K562 (cell line): ENCODE results near the gene RHOF. TPM values are rescaled to one million over a fixed set of nuclear protein-coding genes. Genes with fewer than 3 reads are reported as not detected.
A peak's percentile ranks its signal among the peaks of the same experiment; 100 is the strongest.

Source experiments
- ATAC-seq: fragments of 200-7000 bp; cut with Tn5 transposase; 3 replicates; pipeline ENCODE4 v1.9.1; 2020; ENCODE audit warnings: moderate library complexity
- BruUV-seq: library from RNA; stranded (reverse); fragments of 400-500 nt; replicated peaks from 2 replicates; lab custom pipeline; 2021; lab: Mats Ljungman, UMichigan
- CTCF ChIA-PET: fragments of 300-600 bp; formaldehyde crosslinking; extraction: SDS; loops from one replicate; lab custom pipeline; 2021; ENCODE audit warnings: low intra/inter-chr PET ratio; lab: Yijun Ruan, JAX
- POLR2A ChIA-PET: fragments of 300-600, 350-650 bp; sonication (Branson Sonifier 250); formaldehyde crosslinking; extraction: SDS; loops from one replicate; lab custom pipeline; 2021; ENCODE audit warnings: antibody characterized with exemption, inconsistent platforms; lab: Yijun Ruan, JAX
- DNase-seq, 4 experiments: peaks; one replicate each; pipeline versions ENCODE4 v3.0.0 to v3.0.0-alpha.2; 2011 to 2018; ENCODE audit warnings: low spot score in 3 of 4, mixed read lengths in 3 of 4; ENCODE audit errors: extremely low read depth in 1 of 4
- FAIRE-seq: peaks from 2 replicates; lab custom pipeline; 2011; peaks lifted over from hg19 to GRCh38; lab: Jason Lieb, UNC
- H2AFZ ChIP-seq: 2 replicates; pipeline ENCODE4 v1.6.0; 2011; ENCODE audit warnings: low read depth, low read length, control low read depth, inconsistent platforms
- H3K27ac ChIP-seq: fragments of 200-600 bp; 3 replicates; pipeline ENCODE4 v1.8.0; 2011; ENCODE audit warnings: low read depth, mild to moderate bottlenecking, control low read depth, inconsistent platforms, low read length, moderate library complexity, mixed read lengths; ENCODE audit errors: extremely low read depth
- H3K27me3 ChIP-seq, 2 experiments: fragments of 300-600 bp in 1 of 2; 2 replicates in 1 of 2; 3 replicates in 1 of 2; pipeline versions ENCODE4 v1.6.0 to v1.8.0; 2011; ENCODE audit warnings: inconsistent platforms in 2 of 2, low read length in 2 of 2, mild to moderate bottlenecking in 1 of 2, mixed read lengths in 1 of 2, moderate library complexity in 1 of 2; ENCODE audit not compliant: control insufficient read depth in 2 of 2, insufficient read depth in 2 of 2
- H3K36me3 ChIP-seq: fragments of 300-600 bp; 3 replicates; pipeline ENCODE4 v1.8.0; 2011; ENCODE audit warnings: mild to moderate bottlenecking, low read length, inconsistent platforms; ENCODE audit not compliant: control insufficient read depth, insufficient read depth
- H3K4me1 ChIP-seq, 2 experiments: fragments of 200-600 bp in 1 of 2; replicated peaks in 1 of 2; 2 replicates in 1 of 2; 3 replicates in 1 of 2; pipeline versions ENCODE4 v1.5.1 to v1.8.0; 2011; ENCODE audit warnings: inconsistent platforms in 2 of 2, low read length in 2 of 2, mild to moderate bottlenecking in 1 of 2, mixed read lengths in 1 of 2, moderate library complexity in 1 of 2; ENCODE audit not compliant: control insufficient read depth in 2 of 2, insufficient read depth in 2 of 2
- H3K4me2 ChIP-seq: 2 replicates; pipeline ENCODE4 v1.6.1; 2011; ENCODE audit warnings: low read length, control low read depth, inconsistent platforms, mixed read lengths; ENCODE audit not compliant: insufficient read depth
- H3K4me3 ChIP-seq: fragments of 200-600 bp; sonication (generic), shearing (Covaris generic); 2 replicates; pipeline ENCODE4 v1.5.1; 2016; ENCODE audit warnings: control low read depth, inconsistent platforms
- H3K79me2 ChIP-seq: fragments of 200-600 bp; 3 replicates; pipeline ENCODE4 v1.8.0; 2011; ENCODE audit warnings: low read length, inconsistent platforms; ENCODE audit not compliant: control insufficient read depth, insufficient read depth
- H3K9ac ChIP-seq, 2 experiments: 2 replicates each; pipeline versions ENCODE4 v1.6.0 to v1.6.1; 2011; ENCODE audit warnings: low read depth in 2 of 2, low read length in 2 of 2, control low read depth in 1 of 2, inconsistent platforms in 1 of 2, mild to moderate bottlenecking in 1 of 2, mixed read lengths in 1 of 2; ENCODE audit not compliant: insufficient read depth in 1 of 2
- H3K9me1 ChIP-seq: one replicate; pipeline ENCODE4 v1.6.0; 2011; ENCODE audit warnings: inconsistent platforms, mild to moderate bottlenecking, low read length, moderate library complexity; ENCODE audit not compliant: control insufficient read depth, insufficient read depth
- H3K9me3 ChIP-seq: replicated peaks from 2 replicates; pipeline ENCODE4 v1.5.1; 2011; ENCODE audit warnings: low read depth, low read length, inconsistent platforms; ENCODE audit not compliant: control insufficient read depth, insufficient read depth
- H4K20me1 ChIP-seq: replicated peaks from 2 replicates; pipeline ENCODE4 v1.6.1; 2011; ENCODE audit warnings: low read length, inconsistent platforms, mixed read lengths; ENCODE audit not compliant: control insufficient read depth, insufficient read depth
- ARNT ChIP-seq, 2 experiments: fragments of 450-650 bp; IDR thresholded peaks; 2 replicates each; pipeline ENCODE4 v1.6.1; 2016; ENCODE audit warnings: mild to moderate bottlenecking in 1 of 2
- BACH1 ChIP-seq: fragments of 200-800 bp; sonication (Bioruptor generic); IDR thresholded peaks from 2 replicates; pipeline ENCODE4 v1.6.1; 2016; ENCODE audit warnings: missing genetic modification characterization, missing compliant biosample characterization
- DDX20 ChIP-seq: fragments of 450-650 bp; IDR thresholded peaks from 2 replicates; pipeline ENCODE4 v1.6.1; 2016; ENCODE audit warnings: missing genetic modification characterization, low read depth, mild to moderate bottlenecking, missing compliant biosample characterization, moderate library complexity
- GTF2F1 ChIP-seq: IDR thresholded peaks from 2 replicates; pipeline ENCODE4 v1.6.1; 2011; ENCODE audit warnings: low read depth, low read length, improper control_type of control experiment
- HNRNPL ChIP-seq: fragments of 200-400 bp; formaldehyde crosslinking; IDR thresholded peaks from 2 replicates; pipeline ENCODE4 v1.6.1; 2017; ENCODE audit warnings: low read depth, mild to moderate bottlenecking, low read length
- JUND ChIP-seq, 2 experiments: IDR thresholded peaks; 2 replicates in 1 of 2; 3 replicates in 1 of 2; pipeline ENCODE4 v1.6.1; 2011; ENCODE audit warnings: borderline replicate concordance in 2 of 2, low read depth in 2 of 2, low read length in 2 of 2, improper control_type of control experiment in 1 of 2, missing biosample characterization in 1 of 2, missing genetic modification characterization in 1 of 2, missing genetic modification reagents in 1 of 2
- POLR2A ChIP-seq: fragments of 450-650 bp; conservative IDR thresholded peaks from 2 replicates; pipeline ENCODE4 v1.6.1; 2016
- POLR2H ChIP-seq: IDR thresholded peaks from 2 replicates; pipeline ENCODE4 v1.6.1; 2016; ENCODE audit warnings: missing genetic modification characterization, low read depth, mild to moderate bottlenecking, control low read depth, missing compliant biosample characterization, moderate library complexity
- PTRF ChIP-seq: fragments of 450-650 bp; IDR thresholded peaks from 2 replicates; pipeline ENCODE4 v1.6.1; 2016; ENCODE audit warnings: mild to moderate bottlenecking, missing genetic modification characterization, missing compliant biosample characterization
- RBM25 ChIP-seq: fragments of 200-400 bp; formaldehyde crosslinking; IDR thresholded peaks from 2 replicates; pipeline ENCODE4 v1.6.1; 2018; ENCODE audit warnings: low read length, low read depth, moderate library complexity; ENCODE audit not compliant: severe bottlenecking
- YBX1 ChIP-seq: fragments of 450-650 bp; IDR thresholded peaks from 2 replicates; pipeline ENCODE4 v1.7.1; 2016; ENCODE audit warnings: mild to moderate bottlenecking
- ZNF347 ChIP-seq: fragments of 450-650 bp; formaldehyde crosslinking; IDR thresholded peaks from 2 replicates; pipeline ENCODE4 v1.4.0; 2020; ENCODE audit warnings: low read depth, mild to moderate bottlenecking, moderate library complexity
- ZNF431 ChIP-seq: sonication (generic); formaldehyde crosslinking; IDR thresholded peaks from 2 replicates; pipeline ENCODE4 v1.8.0; 2022; ENCODE audit warnings: mild to moderate bottlenecking, missing genetic modification reagents
- ZNF551 ChIP-seq: fragments of 250-450 bp; sonication (Bioruptor Pico); IDR thresholded peaks from 2 replicates; pipeline ENCODE4 v1.5.0; 2021; ENCODE audit warnings: mild to moderate bottlenecking, moderate library complexity
- ZNF586 ChIP-seq: fragments of 450-650 bp; formaldehyde crosslinking; conservative IDR thresholded peaks from 2 replicates; pipeline ENCODE4 v1.4.0; 2020; ENCODE audit warnings: mild to moderate bottlenecking, moderate library complexity
- ZNF766 ChIP-seq: fragments of 200-800 bp; sonication (Bioruptor generic); conservative IDR thresholded peaks from 2 replicates; pipeline ENCODE4 v1.6.1; 2016; ENCODE audit warnings: missing genetic modification characterization, missing compliant biosample characterization
- WGBS: fragments of 100-300 bp; shearing (Covaris generic); methylation state at CpG from one replicate; pipeline ENCODE4 v1.1.6; 2016; ENCODE audit warnings: low coverage, mixed read lengths; ENCODE audit not compliant: insufficient coverage; ENCODE audit errors: missing lambda C conversion rate; 5-methylcytosine and 5-hydroxymethylcytosine counted together
- in situ Hi-C: fragments of 300-500 bp; cut with MboI; formaldehyde crosslinking; loops from 4 replicates; pipeline ENCODE4 v1.15.0; 2018; ENCODE audit warnings: inconsistent platforms, mixed read lengths
- intact Hi-C: fragments of 100-400 bp; cut with micrococcal nuclease; formaldehyde crosslinking; loops from 2 replicates; pipeline ENCODE4 v1.14.2; 2022
- polyA plus RNA-seq, 8 experiments: library from polyadenylated mRNA; depleted of rRNA in 4 of 8; stranded (reverse) in 5 of 8; unstranded in 3 of 8; fragments of >200 nt; fragmentation: Nextera tagmentation in 2 of 8; fragmentation: Illumina TruSeq in 1 of 8; extraction: Ambion mirVana in 2 of 8; extraction: Trizol in 1 of 8; gene quantifications; 2 replicates each; pipeline versions ENCODE4 v1.2.1 to v1.2.3, GENCODE V29; 2011 to 2014; ENCODE audit warnings: inconsistent platforms in 1 of 8, missing spikeins in 1 of 8
- total RNA-seq, 7 experiments: library from RNA; depleted of rRNA in 6 of 7; stranded (reverse); fragments of >200 nt in 6 of 7; fragmentation: Illumina TruSeq in 2 of 7; extraction: Trizol in 2 of 7; gene quantifications; 2 replicates each; pipeline versions ENCODE4 v1.2.1 to v1.2.3, GENCODE V29; 2011 to 2021; ENCODE audit warnings: low replicate concordance in 1 of 7
- TF ChIP-seq, protein P1 (sequence below): fragments of 250-450 bp; sonication (Bioruptor Pico); IDR thresholded peaks from 2 replicates; pipeline ENCODE4 v1.5.0; 2020; ENCODE audit warnings: mild to moderate bottlenecking
- TF ChIP-seq, protein P2 (sequence below): fragments of 450-650 bp; formaldehyde crosslinking; IDR thresholded peaks from 2 replicates; pipeline ENCODE4 v1.4.0; 2022; ENCODE audit warnings: missing genetic modification characterization

The RHOF gene
- total and polyA plus RNA-seq, 9 of the 15 experiments (the other 6 are each of a cell fraction or from before 2014, with no cell fraction given), result 0.13 to 10.1 (median 4.0) TPM

DNA sequence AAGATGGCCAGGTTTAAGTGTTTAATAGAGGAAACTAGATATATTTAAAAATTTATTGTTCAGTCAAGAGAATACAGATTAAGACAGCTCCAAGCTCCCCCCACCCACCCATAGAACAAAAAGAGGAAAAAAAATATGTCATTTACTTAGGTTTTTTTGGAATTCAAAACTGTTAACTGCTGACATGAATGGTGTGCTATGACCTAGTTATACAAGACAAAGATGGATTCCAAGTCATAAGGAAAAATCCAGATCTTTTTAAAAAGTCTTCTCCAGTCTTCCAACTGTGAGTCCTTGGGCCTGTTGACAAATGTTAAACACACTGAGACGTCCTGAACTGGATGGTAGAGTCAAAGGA is 9.0 kb upstream of the RHOF start (continued):
- TF ChIP-seq, protein P1, sequence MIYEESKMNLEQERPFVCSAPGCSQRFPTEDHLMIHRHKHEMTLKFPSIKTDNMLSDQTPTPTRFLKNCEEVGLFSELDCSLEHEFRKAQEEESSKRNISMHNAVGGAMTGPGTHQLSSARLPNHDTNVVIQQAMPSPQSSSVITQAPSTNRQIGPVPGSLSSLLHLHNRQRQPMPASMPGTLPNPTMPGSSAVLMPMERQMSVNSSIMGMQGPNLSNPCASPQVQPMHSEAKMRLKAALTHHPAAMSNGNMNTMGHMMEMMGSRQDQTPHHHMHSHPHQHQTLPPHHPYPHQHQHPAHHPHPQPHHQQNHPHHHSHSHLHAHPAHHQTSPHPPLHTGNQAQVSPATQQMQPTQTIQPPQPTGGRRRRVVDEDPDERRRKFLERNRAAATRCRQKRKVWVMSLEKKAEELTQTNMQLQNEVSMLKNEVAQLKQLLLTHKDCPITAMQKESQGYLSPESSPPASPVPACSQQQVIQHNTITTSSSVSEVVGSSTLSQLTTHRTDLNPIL (CRISPR knock-in tag), result 0 out of 2 replicates have a peak, but pooled peaks have one; percentile 69
- TF ChIP-seq PTRF (tag) (0 out of 2 replicates have a peak, but pooled peaks have one; percentile 35), DDX20 (tag) (0 out of 2 replicates have a peak, but pooled peaks have one; percentile 42)

DNA sequence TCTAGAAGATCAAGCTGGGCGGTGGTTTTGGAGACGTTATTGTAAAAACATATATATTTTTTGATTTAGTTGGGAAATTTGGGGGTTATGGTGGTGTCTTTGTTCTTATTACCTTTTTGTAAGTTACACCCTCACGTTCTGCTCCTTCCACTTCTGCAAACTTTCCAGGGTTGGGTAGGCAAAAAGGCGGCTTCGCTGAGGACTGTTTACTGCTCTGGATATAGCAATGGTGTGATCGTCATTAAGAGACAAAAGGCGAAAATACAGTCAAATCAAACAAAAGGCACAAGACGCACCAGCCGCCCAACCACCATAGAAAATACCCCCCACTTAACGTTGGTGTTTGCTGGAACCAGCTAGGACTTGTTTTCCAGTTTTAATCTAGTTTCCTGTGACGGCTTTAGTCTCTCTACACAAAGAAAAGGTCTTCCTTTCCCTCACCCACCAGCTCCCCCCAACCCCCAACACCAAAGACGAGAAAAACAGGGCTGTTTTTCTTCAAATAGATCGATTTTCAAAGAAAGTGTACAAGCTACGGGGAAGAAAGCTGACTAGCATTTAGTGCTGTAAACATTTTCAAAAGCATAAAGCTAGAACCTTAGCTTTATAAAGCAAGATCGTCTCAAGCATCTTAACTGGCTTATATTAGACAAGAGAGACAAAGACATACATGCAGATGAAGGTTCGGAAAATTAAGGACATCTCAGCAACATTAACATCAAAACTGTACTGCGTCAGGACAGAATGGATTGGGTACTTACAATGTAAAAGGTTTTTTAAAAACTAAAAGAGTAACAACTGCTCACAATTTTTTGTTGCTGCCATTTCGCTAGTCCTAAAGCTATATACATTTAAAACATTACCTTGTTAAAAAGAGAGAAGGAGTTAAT is 8.4 kb upstream of the RHOF start:
- peak; percentile 85 for FAIRE-seq
- CTCF ChIA-PET, result no interaction called here
- no peak for TF ChIP-seq POLR2H (tag)
- no peak for TF ChIP-seq ZNF766 (CRISPR knock-in tag)
- no peak for TF ChIP-seq HNRNPL
- TF ChIP-seq BACH1 (tag), result no peak; the same call in 1 of the 2 replicates
- TF ChIP-seq ZNF586 (CRISPR knock-in tag), result no peak
- TF ChIP-seq ZNF431 (CRISPR knock-in tag), result no peak
- TF ChIP-seq ARNT (IDR thresholded peaks at IDR 0.05), result no peak
- no peak for TF ChIP-seq GTF2F1
- no peak for TF ChIP-seq RBM25
- TF ChIP-seq, protein P2, sequence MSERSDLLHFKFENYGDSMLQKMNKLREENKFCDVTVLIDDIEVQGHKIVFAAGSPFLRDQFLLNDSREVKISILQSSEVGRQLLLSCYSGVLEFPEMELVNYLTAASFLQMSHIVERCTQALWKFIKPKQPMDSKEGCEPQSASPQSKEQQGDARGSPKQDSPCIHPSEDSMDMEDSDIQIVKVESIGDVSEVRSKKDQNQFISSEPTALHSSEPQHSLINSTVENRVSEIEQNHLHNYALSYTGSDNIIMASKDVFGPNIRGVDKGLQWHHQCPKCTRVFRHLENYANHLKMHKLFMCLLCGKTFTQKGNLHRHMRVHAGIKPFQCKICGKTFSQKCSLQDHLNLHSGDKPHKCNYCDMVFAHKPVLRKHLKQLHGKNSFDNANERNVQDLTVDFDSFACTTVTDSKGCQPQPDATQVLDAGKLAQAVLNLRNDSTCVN (CRISPR knock-in tag), result 0 out of 2 replicates have a peak, but pooled peaks have one; percentile 2
- no peak for TF ChIP-seq JUND (IDR thresholded peaks at IDR 0.05; ENCODE audit: borderline replicate concordance, low read depth, low read length)
- TF ChIP-seq JUND (tag; IDR thresholded peaks at IDR 0.05; ENCODE audit: borderline replicate concordance, low read depth, low read length), result 0 out of 3 replicates have a peak, but pooled peaks have one; percentile 16
- no peak for TF ChIP-seq ZNF551
- no peak for TF ChIP-seq ZNF347 (CRISPR knock-in tag)
- peak; percentile 8 for TF ChIP-seq POLR2A
- no peak for TF ChIP-seq YBX1

More for the DNA sequence above, 8.4 kb upstream of the RHOF start:
- POLR2A ChIA-PET, result interaction anchor here (0.6 to 12.1 kb wide), 23 partner anchors 7 to 1601 kb away, joined by 3 to 194 read pairs (median 4); partner anchors contain the start of genes PSMD9, RHOF and RPLP0
- H4K20me1 ChIP-seq, result 0 out of 2 replicates have a peak, but pooled peaks cover 3% of the 10 kb centered on the region
- H3K4me2 ChIP-seq, result peak overlapping the region; percentile 82
- H3K9ac ChIP-seq, result peak overlapping the region; percentile 99 to 100
- peaks cover 87% of the 10 kb centered on the region for H3K79me2 ChIP-seq
- H3K4me3 ChIP-seq, result peak overlapping the region; percentile 80
- H3K27me3 ChIP-seq, result no peaks in the 10 kb centered on the region
- in situ Hi-C loops (no loop called here), intact Hi-C loops (no loop called here)
- no peaks in the 10 kb centered on the region for H3K9me3 ChIP-seq
- DNase-seq (peak in 1 of 4 experiments; percentile 59), ATAC-seq (no peak)
- peaks cover 25% of the 10 kb centered on the region for H3K36me3 ChIP-seq
- WGBS, result 1% methylated on average over 18 of the region's 18 CpGs
- BruUV-seq, result no TSS peak
- H3K4me1 ChIP-seq, result peaks cover 26 to 67% of the 10 kb centered on the region in 2 experiments; a peak in 4 of 5 replicates
- no peak overlapping the region for H2AFZ ChIP-seq
- H3K9me1 ChIP-seq, result no peaks in the 10 kb centered on the region
- H3K27ac ChIP-seq, result peak overlapping the region; percentile 99
